ENCODE measurements around the gene SIX2.

The SIX2 gene

GRCh38 chr2:44964752-44965236 lies 44.5 kb downstream of the SIX2 start:
- DNase-seq = peak; percentile 52

- DNase-seq = no peak
Measured at GRCh38 chr2:44962176-44962695, 47.0 kb downstream of the SIX2 start.

- no peak for DNase-seq
Measured at GRCh38 chr2:44960871-44961270, 48.4 kb downstream of the SIX2 start.

- no peak for DNase-seq
Measured at GRCh38 chr2:44959855-44960254, 49.4 kb downstream of the SIX2 start.

GRCh38 chr2:44957656-44958327 lies 51.5 kb downstream of the SIX2 start:
- no peak for DNase-seq

GRCh38 chr2:44956843-44957242 lies 52.4 kb downstream of the SIX2 start:
- no peak for DNase-seq

- DNase-seq = peak; percentile 86
Measured at GRCh38 chr2:44955593-44956392, 53.5 kb downstream of the SIX2 start.

Data from DMS53 (cell line).